Glutamatergic neuron (in vitro differentiated cells): Measurements from ENCODE around the gene HSD3B1. TPM values are rescaled to one million over a fixed set of nuclear protein-coding genes. Genes with fewer than 3 reads are reported as not detected.
"Not testable (repeated sequence)": the region's sequence is repeated elsewhere in the genome, so short reads cannot be mapped to it uniquely, and the experiment has no call there.

Experiments used
- DNase-seq: peaks from one replicate; pipeline ENCODE4 v3.0.0; 2022
- H3K27ac Mint-ChIP-seq: one replicate; pipeline ENCODE4 v1.8.0; 2020; ENCODE audit warnings: mild to moderate bottlenecking, mixed read lengths, inconsistent platforms; ENCODE audit not compliant: unreplicated experiment
- H3K27me3 Mint-ChIP-seq: one replicate; pipeline ENCODE4 v1.8.0; 2020; ENCODE audit warnings: mild to moderate bottlenecking, moderate library complexity, mixed read lengths, inconsistent platforms; ENCODE audit not compliant: unreplicated experiment
- H3K36me3 Mint-ChIP-seq: one replicate; pipeline ENCODE4 v1.8.0; 2020; ENCODE audit warnings: mild to moderate bottlenecking, mixed read lengths, inconsistent platforms; ENCODE audit not compliant: unreplicated experiment
- H3K4me1 Mint-ChIP-seq: one replicate; pipeline ENCODE4 v1.8.0; 2020; ENCODE audit warnings: mild to moderate bottlenecking, low read depth, mixed read lengths, inconsistent platforms; ENCODE audit not compliant: unreplicated experiment
- H3K4me3 Mint-ChIP-seq: one replicate; pipeline ENCODE4 v1.8.0; 2020; ENCODE audit warnings: mild to moderate bottlenecking, mixed read lengths, inconsistent platforms; ENCODE audit not compliant: unreplicated experiment
- H3K9me3 Mint-ChIP-seq: one replicate; pipeline ENCODE4 v1.8.0; 2020; ENCODE audit warnings: mild to moderate bottlenecking, moderate library complexity, mixed read lengths, inconsistent platforms; ENCODE audit not compliant: unreplicated experiment
- CTCF ChIP-seq: fragments of 200-600 bp; sonication (generic); IDR thresholded peaks from one replicate; pipeline ENCODE4 v1.5.0; 2021; ENCODE audit not compliant: partially characterized antibody, unreplicated experiment
- total RNA-seq: library from RNA; stranded (reverse); fragmentation: NEBNext Ultra II Directional; extraction: Animal tissue kit (Norgen Biotek cat#: 25700); gene quantifications from one replicate; pipeline ENCODE4 v1.2.1, GENCODE V29; 2021; ENCODE audit not compliant: unreplicated experiment

HSD3B1 gene
- total RNA-seq, 1 donor from 2014 or later, result not detected

- no peaks in the 10 kb centered on the region for H3K4me1 Mint-ChIP-seq
- TF ChIP-seq CTCF, result no peak
- H3K9me3 Mint-ChIP-seq, result no peaks in the 10 kb centered on the region
Measured at GRCh38 chr1:119556423-119556822, 49.4 kb downstream of the HSD3B1 start.

GRCh38 chr1:119560402-119560801, 53.4 kb downstream of the HSD3B1 start:
- not testable (repeated sequence) for H3K36me3 Mint-ChIP-seq, H3K9me3 Mint-ChIP-seq, DNase-seq, H3K4me3 Mint-ChIP-seq, H3K27ac Mint-ChIP-seq, H3K27me3 Mint-ChIP-seq, H3K4me1 Mint-ChIP-seq

More at GRCh38 chr1:119556423-119556822, 49.4 kb downstream of the HSD3B1 start:
- DNase-seq, result no peak
- H3K36me3 Mint-ChIP-seq, result no peaks in the 10 kb centered on the region
- H3K4me3 Mint-ChIP-seq, result no peak overlapping the region
- no peaks in the 10 kb centered on the region for H3K27me3 Mint-ChIP-seq
- no peak overlapping the region for H3K27ac Mint-ChIP-seq

- Mint-ChIP-seq H3K4me3 (no peak overlapping the region), H3K9me3 (peaks cover 1% of the 10 kb centered on the region)
Measured at GRCh38 chr1:119564548-119564947, 57.5 kb downstream of the HSD3B1 start.

More at GRCh38 chr1:119564548-119564947, 57.5 kb downstream of the HSD3B1 start:
- peaks cover 3% of the 10 kb centered on the region for H3K27me3 Mint-ChIP-seq
- no peak for DNase-seq
- H3K4me1 Mint-ChIP-seq, result no peaks in the 10 kb centered on the region
- TF ChIP-seq CTCF, result no peak
- H3K36me3 Mint-ChIP-seq, result no peaks in the 10 kb centered on the region
- H3K27ac Mint-ChIP-seq, result no peak overlapping the region

Other genes starting within 250 kb of the HSD3B1 start
- not detected for gene HAO2, start 138.4 kb upstream of the HSD3B1 start, total RNA-seq
- not detected for gene HSD3B2, start 92.1 kb upstream of the HSD3B1 start, total RNA-seq
- gene ZNF697, start 141.1 kb downstream of the HSD3B1 start, total RNA-seq, result 41.9 TPM
- gene PHGDH, start 204.7 kb downstream of the HSD3B1 start, total RNA-seq, result 280 TPM